Endothelial cell of umbilical vein (primary cell): ENCODE measurements around the gene MAP3K14. TPM values are rescaled to one million over a fixed set of nuclear protein-coding genes. Genes with fewer than 3 reads are reported as not detected.

Experiments
- BruUV-seq: library from RNA; stranded (reverse); fragments of 400-500 nt; replicated peaks from 2 replicates; lab custom pipeline; 2021; lab: Mats Ljungman, UMichigan
- CTCF ChIA-PET: fragments of 300-600, 350-600 bp; sonication (Branson Sonifier 250); formaldehyde crosslinking; loops from one replicate; lab custom pipeline; 2021; ENCODE audit warnings: antibody characterized with exemption, inconsistent platforms; lab: Charles Lee
- POLR2A ChIA-PET: fragments of 300-600, 350-600 bp; sonication (Branson Sonifier 250); formaldehyde crosslinking; loops from one replicate; lab custom pipeline; 2021; ENCODE audit warnings: antibody characterized with exemption, inconsistent platforms; lab: Charles Lee
- DNase-seq: peaks from one replicate; pipeline ENCODE4 v3.0.0-alpha.2; 2011; ENCODE audit warnings: low read depth, low spot score
- FAIRE-seq: peaks from 2 replicates; lab custom pipeline; 2011; peaks lifted over from hg19 to GRCh38; lab: Jason Lieb, UNC
- H2AFZ ChIP-seq: 2 replicates; pipeline ENCODE4 v1.6.0; 2012; ENCODE audit warnings: low read depth, low read length, control low read depth, inconsistent platforms
- H3K27ac ChIP-seq: 2 replicates; pipeline ENCODE4 v1.5.1; 2011; ENCODE audit warnings: low read depth, mild to moderate bottlenecking, control low read depth, low read length, moderate library complexity; ENCODE audit not compliant: insufficient read depth
- H3K27me3 ChIP-seq, 2 experiments: 2 replicates each; pipeline versions ENCODE4 v1.6.0 to v1.6.1; 2011; ENCODE audit warnings: low read length in 2 of 2, mixed read lengths in 1 of 2; ENCODE audit not compliant: control insufficient read depth in 2 of 2, insufficient read depth in 2 of 2
- H3K36me3 ChIP-seq, 2 experiments: 2 replicates in 1 of 2; 3 replicates in 1 of 2; pipeline ENCODE4 v1.5.1; 2011; ENCODE audit warnings: low read length in 2 of 2, mild to moderate bottlenecking in 1 of 2, moderate library complexity in 1 of 2; ENCODE audit not compliant: control insufficient read depth in 2 of 2, insufficient read depth in 2 of 2; ENCODE audit errors: extremely low read depth in 1 of 2
- H3K4me1 ChIP-seq: 3 replicates; pipeline ENCODE4 v1.5.1; 2011; ENCODE audit warnings: mild to moderate bottlenecking, low read length; ENCODE audit not compliant: control insufficient read depth, insufficient read depth; ENCODE audit errors: extremely low read depth
- H3K4me2 ChIP-seq: 2 replicates; pipeline ENCODE4 v1.6.1; 2011; ENCODE audit warnings: low read length, control low read depth, mixed read lengths; ENCODE audit not compliant: insufficient read depth
- H3K4me3 ChIP-seq, 3 experiments: fragments of 200-600 bp in 1 of 3; sonication (generic), shearing (Covaris generic) in 1 of 3; replicated peaks in 1 of 3; 2 replicates each; pipeline ENCODE4 v1.5.1; 2011 to 2016; ENCODE audit warnings: control low read depth in 3 of 3, low read length in 3 of 3, mild to moderate bottlenecking in 2 of 3, inconsistent platforms in 1 of 3, low read depth in 1 of 3, moderate library complexity in 1 of 3; ENCODE audit not compliant: insufficient read depth in 1 of 3
- H3K79me2 ChIP-seq: 2 replicates; pipeline ENCODE4 v1.6.0; 2012; ENCODE audit warnings: low read length, inconsistent platforms; ENCODE audit not compliant: control insufficient read depth, insufficient read depth
- H3K9ac ChIP-seq: replicated peaks from 2 replicates; pipeline ENCODE3; 2011; ENCODE audit warnings: low read length, control low read depth; ENCODE audit not compliant: insufficient read depth; ENCODE audit errors: extremely low read depth
- H3K9me1 ChIP-seq: replicated peaks from 3 replicates; pipeline ENCODE4 v1.6.0; 2011; ENCODE audit warnings: mild to moderate bottlenecking, low read length; ENCODE audit not compliant: control insufficient read depth, insufficient read depth; ENCODE audit errors: extremely low read depth
- H3K9me3 ChIP-seq: replicated peaks from 2 replicates; pipeline ENCODE4 v1.5.1; 2012; ENCODE audit warnings: low read length, inconsistent platforms; ENCODE audit not compliant: control insufficient read depth, insufficient read depth
- H4K20me1 ChIP-seq: replicated peaks from 2 replicates; pipeline ENCODE3; 2011; ENCODE audit warnings: mild to moderate bottlenecking, low read length; ENCODE audit not compliant: control insufficient read depth, insufficient read depth; ENCODE audit errors: extremely low read depth
- EZH2 ChIP-seq: IDR thresholded peaks from 2 replicates; pipeline ENCODE4 v1.6.1; 2012; ENCODE audit warnings: borderline replicate concordance, low read depth, mild to moderate bottlenecking, moderate library complexity, low read length, inconsistent platforms; ENCODE audit not compliant: severe bottlenecking
- FOS ChIP-seq: IDR thresholded peaks from 2 replicates; pipeline ENCODE4 v1.6.1; 2011; ENCODE audit warnings: mild to moderate bottlenecking, low read length, moderate library complexity, borderline replicate concordance; ENCODE audit not compliant: insufficient read depth
- GATA2 ChIP-seq: IDR thresholded peaks from 2 replicates; pipeline ENCODE4 v1.7.0; 2011; ENCODE audit warnings: low read depth, mild to moderate bottlenecking, moderate library complexity, mixed read lengths, low read length; ENCODE audit not compliant: insufficient read length, insufficient read depth
- JUN ChIP-seq: IDR thresholded peaks from 2 replicates; pipeline ENCODE4 v1.6.1; 2011; ENCODE audit warnings: borderline replicate concordance, low read depth; ENCODE audit not compliant: insufficient read length, insufficient read depth
- MYC ChIP-seq: IDR thresholded peaks from one replicate; pipeline ENCODE4 v1.6.1; 2011; ENCODE audit warnings: mild to moderate bottlenecking, low read depth, low read length
- POLR2A ChIP-seq: IDR thresholded peaks from 2 replicates; pipeline ENCODE4 v1.6.1; 2012; ENCODE audit warnings: low read depth, mild to moderate bottlenecking, control low read depth, low read length
- POLR2AphosphoS5 ChIP-seq: IDR thresholded peaks from 2 replicates; pipeline ENCODE4 v1.6.1; 2012; ENCODE audit warnings: low read depth, mild to moderate bottlenecking, control low read depth, low read length, moderate library complexity; ENCODE audit not compliant: insufficient read depth
- dilution Hi-C: fragments of 300-500 bp; cut with MboI; formaldehyde crosslinking; loops from one replicate; pipeline ENCODE4 v1.15.0; 2019; ENCODE audit warnings: low sequenced_read_pairs; ENCODE audit not compliant: extremely low pct_ligation_motif_present
- intact Hi-C: fragments of 100-400 bp; cut with micrococcal nuclease; formaldehyde crosslinking; loops from one replicate; pipeline ENCODE4 v1.10.0; 2022
- polyA plus RNA-seq, 4 experiments: library from polyadenylated mRNA; depleted of rRNA in 3 of 4; stranded (reverse) in 3 of 4; unstranded in 1 of 4; fragments of >200 nt; gene quantifications; 2 replicates each; pipeline versions ENCODE4 v1.2.1 to v1.2.3, GENCODE V29; 2011 to 2012; ENCODE audit warnings: missing spikeins in 1 of 4
- total RNA-seq: library from RNA; stranded (reverse); gene quantifications from 2 replicates; pipeline ENCODE4 v1.2.3, GENCODE V29; 2021
- TF ChIP-seq, protein P1 (sequence below): IDR thresholded peaks from 2 replicates; pipeline ENCODE4 v1.6.1; 2011; ENCODE audit not compliant: insufficient read depth, insufficient read length
- TF ChIP-seq, protein P2 (sequence below), 2 donors: IDR thresholded peaks; 1 replicate in 1 of 2; 2 replicates in 1 of 2; pipeline ENCODE4 v1.5.1; 2011; ENCODE audit warnings: low read length in 2 of 2, mild to moderate bottlenecking in 2 of 2, moderate library complexity in 2 of 2, control low read depth in 1 of 2, inconsistent platforms in 1 of 2, low read depth in 1 of 2; ENCODE audit not compliant: insufficient read depth in 1 of 2; ENCODE audit errors: extremely low read depth in 1 of 2

MAP3K14 gene
- total and polyA plus RNA-seq, 2 donors (not counting 3 experiments of a cell fraction or from before 2014, with no cell fraction given), result 5.4 to 9.8 TPM

DNA sequence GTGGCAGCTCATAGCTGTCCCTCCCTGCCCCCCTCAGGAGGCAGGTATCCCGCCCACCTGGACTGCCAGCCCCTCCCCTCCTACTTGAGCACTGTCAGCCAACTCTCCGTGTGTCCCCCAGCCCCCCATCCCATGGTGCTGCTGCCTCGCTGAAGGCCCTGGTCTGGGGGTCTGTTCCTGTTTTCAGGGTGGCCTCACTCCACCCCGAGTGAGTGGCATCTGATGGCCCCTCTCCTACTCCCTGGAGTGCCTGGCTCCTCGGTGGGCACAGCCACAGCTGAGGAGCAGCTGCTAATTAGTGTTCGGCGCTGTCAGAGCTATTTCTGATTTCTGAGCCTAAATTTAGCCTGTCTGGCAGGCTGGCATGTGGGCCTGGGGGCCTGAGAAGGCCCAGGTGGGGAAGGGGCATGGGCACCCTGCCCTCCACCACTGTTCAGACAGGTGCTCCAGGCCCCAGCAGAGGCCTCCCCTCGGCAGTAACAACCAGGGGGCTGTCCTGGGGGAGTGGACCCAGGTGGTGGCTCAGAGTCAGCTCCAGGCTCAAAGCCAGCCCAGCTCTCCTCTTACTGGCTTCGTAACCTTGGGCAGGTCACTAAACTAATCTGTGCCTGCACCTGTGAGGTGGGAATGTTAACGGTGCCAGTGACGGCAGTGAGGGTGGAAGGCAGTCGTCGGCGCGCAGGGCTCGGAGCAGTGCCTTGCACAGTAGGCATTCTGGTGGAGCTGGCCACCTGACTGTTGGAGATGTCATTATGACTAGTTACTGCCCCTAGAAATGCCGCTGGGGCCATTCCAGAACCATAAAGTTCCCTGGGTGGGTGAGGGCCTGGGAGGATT, 88.7 kb downstream of the MAP3K14 start:
- no peak for TF ChIP-seq EZH2
- TF ChIP-seq, protein P1, sequence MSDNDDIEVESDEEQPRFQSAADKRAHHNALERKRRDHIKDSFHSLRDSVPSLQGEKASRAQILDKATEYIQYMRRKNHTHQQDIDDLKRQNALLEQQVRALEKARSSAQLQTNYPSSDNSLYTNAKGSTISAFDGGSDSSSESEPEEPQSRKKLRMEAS, result no peak
- no peak for TF ChIP-seq FOS
- no peak for TF ChIP-seq JUN
- TF ChIP-seq MYC, result no peak
- TF ChIP-seq POLR2AphosphoS5, result no peak
- TF ChIP-seq, protein P2, sequence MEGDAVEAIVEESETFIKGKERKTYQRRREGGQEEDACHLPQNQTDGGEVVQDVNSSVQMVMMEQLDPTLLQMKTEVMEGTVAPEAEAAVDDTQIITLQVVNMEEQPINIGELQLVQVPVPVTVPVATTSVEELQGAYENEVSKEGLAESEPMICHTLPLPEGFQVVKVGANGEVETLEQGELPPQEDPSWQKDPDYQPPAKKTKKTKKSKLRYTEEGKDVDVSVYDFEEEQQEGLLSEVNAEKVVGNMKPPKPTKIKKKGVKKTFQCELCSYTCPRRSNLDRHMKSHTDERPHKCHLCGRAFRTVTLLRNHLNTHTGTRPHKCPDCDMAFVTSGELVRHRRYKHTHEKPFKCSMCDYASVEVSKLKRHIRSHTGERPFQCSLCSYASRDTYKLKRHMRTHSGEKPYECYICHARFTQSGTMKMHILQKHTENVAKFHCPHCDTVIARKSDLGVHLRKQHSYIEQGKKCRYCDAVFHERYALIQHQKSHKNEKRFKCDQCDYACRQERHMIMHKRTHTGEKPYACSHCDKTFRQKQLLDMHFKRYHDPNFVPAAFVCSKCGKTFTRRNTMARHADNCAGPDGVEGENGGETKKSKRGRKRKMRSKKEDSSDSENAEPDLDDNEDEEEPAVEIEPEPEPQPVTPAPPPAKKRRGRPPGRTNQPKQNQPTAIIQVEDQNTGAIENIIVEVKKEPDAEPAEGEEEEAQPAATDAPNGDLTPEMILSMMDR (IDR thresholded peaks at IDR 0.05; ENCODE audit: extremely low read depth in 1 of 2, insufficient read depth in 1 of 2, low read depth in 1 of 2, low read length in 2 of 2), result no peak
- no peak for TF ChIP-seq GATA2
- no peak for TF ChIP-seq POLR2A
- Histone ChIP-seq H2AFZ (no peak overlapping the region), H3K4me2 (no peak overlapping the region), H3K9ac (no peak overlapping the region), H3K27me3 (peaks cover 0 to under 1% of the 10 kb centered on the region in 2 experiments), H3K27ac (no peak overlapping the region), H3K4me3 (no peak overlapping the region), H3K9me3 (no peaks in the 10 kb centered on the region), H4K20me1 (no peaks in the 10 kb centered on the region), H3K36me3 (no peaks in the 10 kb centered on the region), H3K9me1 (no peaks in the 10 kb centered on the region), H3K4me1 (peaks cover 8% of the 10 kb centered on the region), H3K79me2 (no peaks in the 10 kb centered on the region)
- no TSS peak for BruUV-seq
- ChIA-PET POLR2A (no interaction called here), CTCF (interaction anchor here (1.1 to 6.6 kb wide), 3 partner anchors 9 to 157 kb away, joined by 3 to 93 read pairs (median 8); partner anchors contain the start of genes ACBD4 and FMNL1)
- dilution Hi-C loops, result no loop called here
- DNase-seq, result no peak
- no peak for FAIRE-seq
- intact Hi-C loops, result no loop called here
